Activated naive CD8-positive, alpha-beta T cell treated with anti-CD3 and anti-CD28 coated beads, Interleukin-2, amount 50 U/mL, for 24 hours (primary cell): ENCODE results near the gene CYP27A1.

Source experiments
- ATAC-seq: fragments of 150-1000 bp; cut with Tn5 transposase; one replicate; pipeline ENCODE4 v1.10.0; 2021
- DNase-seq: peaks from one replicate; pipeline ENCODE4 v3.0.0; 2021
- H3K27ac Mint-ChIP-seq: one replicate; pipeline ENCODE4 v1.8.0; 2021; ENCODE audit warnings: mild to moderate bottlenecking, mixed read lengths
- H3K27me3 Mint-ChIP-seq: one replicate; pipeline ENCODE4 v1.8.0; 2021; ENCODE audit warnings: mixed read lengths
- H3K36me3 Mint-ChIP-seq: one replicate; pipeline ENCODE4 v1.8.0; 2021; ENCODE audit warnings: low read depth, mixed read lengths
- H3K4me1 Mint-ChIP-seq: one replicate; pipeline ENCODE4 v1.8.0; 2021; ENCODE audit warnings: mixed read lengths
- H3K4me3 Mint-ChIP-seq: one replicate; pipeline ENCODE4 v1.8.0; 2021; ENCODE audit warnings: mild to moderate bottlenecking, moderate library complexity, mixed read lengths
- H3K9me3 Mint-ChIP-seq: one replicate; pipeline ENCODE4 v1.8.0; 2021; ENCODE audit warnings: mixed read lengths

CYP27A1 gene

DNA sequence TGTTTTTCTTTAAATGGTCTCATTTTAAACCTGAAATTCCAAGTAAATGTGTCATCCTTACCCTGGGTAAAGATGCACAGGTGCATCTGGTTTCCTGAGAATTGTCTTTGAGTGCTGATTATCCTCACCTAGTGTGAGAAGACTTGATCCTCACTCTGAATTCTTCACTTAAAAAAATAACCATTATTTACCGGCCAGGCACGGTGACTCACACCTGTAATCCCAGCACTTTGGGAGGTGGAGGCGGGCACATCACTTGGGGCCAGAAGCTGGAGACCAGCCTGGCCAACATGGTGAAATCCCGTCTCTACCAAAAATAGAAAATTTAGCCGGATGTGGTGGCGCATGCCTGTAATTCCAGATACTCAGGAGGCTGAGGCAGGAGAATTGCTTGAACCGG, 67.8 kb downstream of the CYP27A1 start:
- H3K4me1 Mint-ChIP-seq, result peaks cover 2% of the 10 kb centered on the region
- ATAC-seq (no peak), DNase-seq (no peak)
- no peaks in the 10 kb centered on the region for H3K9me3 Mint-ChIP-seq
- H3K27ac Mint-ChIP-seq, result no peak overlapping the region
- H3K4me3 Mint-ChIP-seq, result no peak overlapping the region
- peaks cover 33% of the 10 kb centered on the region for H3K27me3 Mint-ChIP-seq
- no peaks in the 10 kb centered on the region for H3K36me3 Mint-ChIP-seq

DNA sequence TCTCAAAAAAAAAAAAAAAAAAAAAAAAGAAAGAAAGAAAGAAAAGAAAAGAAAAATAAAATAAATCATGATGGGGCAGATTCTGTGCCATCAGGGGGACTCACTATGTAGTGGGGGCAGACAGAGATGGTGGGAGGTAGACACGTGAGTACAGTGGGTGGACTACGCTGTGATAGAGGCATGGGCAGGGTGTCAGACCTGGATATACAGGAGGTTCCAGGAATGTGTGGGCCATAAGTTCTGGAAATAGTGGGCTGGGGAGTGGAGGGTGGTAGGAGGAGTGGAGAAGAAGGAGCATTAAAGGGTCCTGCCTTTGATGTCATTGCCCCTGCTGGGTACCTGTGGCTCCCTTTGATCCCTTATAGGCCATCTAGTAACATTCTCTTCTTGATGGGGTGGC, 68.8 kb downstream of the CYP27A1 start:
- Mint-ChIP-seq H3K9me3 (no peaks in the 10 kb centered on the region), H3K27ac (peak overlapping the region; percentile 49), H3K27me3 (peaks cover 42% of the 10 kb centered on the region), H3K36me3 (no peaks in the 10 kb centered on the region), H3K4me1 (peaks cover 2% of the 10 kb centered on the region), H3K4me3 (no peak overlapping the region)
- no peak for DNase-seq
- ATAC-seq, result no peak

DNA sequence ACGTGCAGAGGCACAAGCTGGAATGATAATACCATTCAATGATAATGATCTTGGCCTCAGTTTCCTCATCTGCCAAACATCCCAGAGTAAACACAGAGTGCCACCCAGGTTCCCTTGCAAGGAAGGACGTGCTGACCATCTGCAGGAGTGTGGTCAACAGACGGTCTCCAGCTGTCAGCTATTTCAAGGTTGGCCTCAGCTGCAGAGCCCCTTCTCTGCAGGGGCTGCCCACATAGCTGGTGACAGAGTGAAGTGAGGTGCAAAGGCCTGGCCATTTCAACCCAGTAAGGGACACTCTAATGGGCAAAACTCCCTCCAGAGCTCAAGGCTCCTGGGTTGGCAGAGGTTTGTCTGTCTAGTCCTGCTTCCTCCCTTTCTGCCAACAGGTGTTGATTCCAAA, 69.3 kb downstream of the CYP27A1 start:
- H3K36me3 Mint-ChIP-seq, result no peaks in the 10 kb centered on the region
- no peaks in the 10 kb centered on the region for H3K9me3 Mint-ChIP-seq
- peaks cover 47% of the 10 kb centered on the region for H3K27me3 Mint-ChIP-seq
- peaks cover 3% of the 10 kb centered on the region for H3K4me1 Mint-ChIP-seq
- H3K4me3 Mint-ChIP-seq, result no peak overlapping the region
- DNase-seq (no peak), ATAC-seq (no peak)
- no peak overlapping the region for H3K27ac Mint-ChIP-seq

GRCh38 chr2:218852911-218853667, 71.1 kb downstream of the CYP27A1 start:
- H3K4me1 Mint-ChIP-seq, result peaks cover 2% of the 10 kb centered on the region
- H3K9me3 Mint-ChIP-seq, result no peaks in the 10 kb centered on the region
- peaks cover 62% of the 10 kb centered on the region for H3K27me3 Mint-ChIP-seq
- peak; percentile 72 for DNase-seq
- ATAC-seq, result peak; percentile 61
- no peak overlapping the region for H3K27ac Mint-ChIP-seq
- no peaks in the 10 kb centered on the region for H3K36me3 Mint-ChIP-seq
- no peak overlapping the region for H3K4me3 Mint-ChIP-seq

GRCh38 chr2:218853766-218854165, 71.8 kb downstream of the CYP27A1 start:
- Mint-ChIP-seq H3K27me3 (peaks cover 69% of the 10 kb centered on the region), H3K4me3 (no peak overlapping the region), H3K27ac (no peak overlapping the region), H3K36me3 (no peaks in the 10 kb centered on the region), H3K9me3 (no peaks in the 10 kb centered on the region), H3K4me1 (peaks cover 2% of the 10 kb centered on the region)
- ATAC-seq, result no peak
- DNase-seq, result no peak

- DNase-seq (no peak), ATAC-seq (no peak)
- no peaks in the 10 kb centered on the region for H3K9me3 Mint-ChIP-seq
Observed at GRCh38 chr2:218854860-218855259, 72.9 kb downstream of the CYP27A1 start.

DNA sequence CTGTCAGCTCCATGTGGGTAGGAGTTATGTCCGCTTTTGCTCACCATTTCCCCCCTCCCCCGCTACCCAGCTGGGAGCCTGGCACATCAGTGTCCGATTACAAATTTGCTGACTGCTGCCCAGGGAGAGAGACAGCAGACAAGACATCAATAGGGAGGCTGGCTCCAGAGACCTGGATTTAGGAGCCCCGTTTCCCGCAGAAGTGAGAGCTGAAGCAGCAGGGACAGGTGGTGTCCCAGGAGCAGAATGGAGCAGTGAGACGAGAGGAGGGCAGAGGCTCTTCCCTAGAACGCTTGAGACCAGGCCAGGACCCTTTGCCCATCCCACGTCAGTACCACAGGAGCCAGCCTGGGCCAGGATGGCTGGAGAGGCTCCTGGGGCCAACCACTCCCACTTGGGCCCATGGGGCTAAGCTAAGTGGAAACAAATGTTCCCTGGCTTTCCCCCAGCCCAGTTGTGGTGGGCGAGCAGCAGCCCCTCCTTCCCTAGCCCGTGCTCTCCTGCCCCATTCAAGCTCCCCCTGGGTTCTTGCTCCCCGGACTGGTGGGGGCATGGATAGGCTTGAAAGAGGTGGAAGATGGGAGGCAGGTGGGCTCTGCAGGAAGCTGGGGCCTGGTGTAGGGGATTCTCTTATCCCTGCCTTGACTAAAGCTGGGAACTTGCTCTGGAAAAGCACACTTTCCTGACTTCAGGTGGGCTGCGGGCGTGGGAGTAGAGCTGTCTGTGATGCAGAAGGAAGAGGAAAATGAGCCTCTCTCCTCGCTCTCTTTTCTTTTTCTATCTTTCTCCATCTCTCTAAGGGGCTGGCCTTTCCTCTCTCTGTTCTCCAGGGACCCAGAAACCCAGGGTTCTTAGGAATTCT, 73.6 kb downstream of the CYP27A1 start:
- DNase-seq (no peak), ATAC-seq (no peak)
- no peak overlapping the region for H3K27ac Mint-ChIP-seq
- no peaks in the 10 kb centered on the region for H3K9me3 Mint-ChIP-seq
- H3K36me3 Mint-ChIP-seq, result no peaks in the 10 kb centered on the region
- no peak overlapping the region for H3K4me3 Mint-ChIP-seq
- peaks cover 76% of the 10 kb centered on the region for H3K27me3 Mint-ChIP-seq
- peaks cover 9% of the 10 kb centered on the region for H3K4me1 Mint-ChIP-seq

More at GRCh38 chr2:218854860-218855259, 72.9 kb downstream of the CYP27A1 start:
- H3K4me1 Mint-ChIP-seq, result peaks cover 4% of the 10 kb centered on the region
- no peak overlapping the region for H3K4me3 Mint-ChIP-seq
- peaks cover 74% of the 10 kb centered on the region for H3K27me3 Mint-ChIP-seq
- no peaks in the 10 kb centered on the region for H3K36me3 Mint-ChIP-seq
- no peak overlapping the region for H3K27ac Mint-ChIP-seq

GRCh38 chr2:218856167-218856895, 74.4 kb downstream of the CYP27A1 start:
- Mint-ChIP-seq H3K27me3 (peaks cover 78% of the 10 kb centered on the region), H3K9me3 (no peaks in the 10 kb centered on the region), H3K36me3 (no peaks in the 10 kb centered on the region), H3K4me3 (no peak overlapping the region), H3K27ac (no peak overlapping the region), H3K4me1 (peaks cover 15% of the 10 kb centered on the region)
- ATAC-seq, result no peak
- no peak for DNase-seq

DNA sequence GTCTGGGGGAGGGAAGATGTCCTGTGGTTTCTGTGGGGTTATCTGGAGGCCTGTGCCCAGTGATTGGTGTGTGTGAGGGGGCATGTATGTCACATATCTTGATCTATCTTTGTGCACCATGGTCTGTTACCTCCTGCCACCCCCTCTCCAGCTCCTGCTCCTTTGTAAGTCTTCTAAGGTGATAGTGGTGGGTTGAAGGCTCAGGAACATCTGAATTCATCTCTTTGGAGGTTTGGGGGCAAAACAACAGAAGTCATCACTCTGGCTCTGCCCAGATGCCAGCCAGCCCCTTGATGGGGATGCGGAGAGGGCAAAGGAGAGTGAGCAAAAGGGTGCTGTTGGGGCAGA, 74.9 kb downstream of the CYP27A1 start:
- H3K36me3 Mint-ChIP-seq, result no peaks in the 10 kb centered on the region
- no peaks in the 10 kb centered on the region for H3K9me3 Mint-ChIP-seq
- peaks cover 15% of the 10 kb centered on the region for H3K4me1 Mint-ChIP-seq
- DNase-seq (no peak), ATAC-seq (no peak)
- no peak overlapping the region for H3K4me3 Mint-ChIP-seq
- H3K27ac Mint-ChIP-seq, result no peak overlapping the region
- H3K27me3 Mint-ChIP-seq, result peaks cover 82% of the 10 kb centered on the region

DNA sequence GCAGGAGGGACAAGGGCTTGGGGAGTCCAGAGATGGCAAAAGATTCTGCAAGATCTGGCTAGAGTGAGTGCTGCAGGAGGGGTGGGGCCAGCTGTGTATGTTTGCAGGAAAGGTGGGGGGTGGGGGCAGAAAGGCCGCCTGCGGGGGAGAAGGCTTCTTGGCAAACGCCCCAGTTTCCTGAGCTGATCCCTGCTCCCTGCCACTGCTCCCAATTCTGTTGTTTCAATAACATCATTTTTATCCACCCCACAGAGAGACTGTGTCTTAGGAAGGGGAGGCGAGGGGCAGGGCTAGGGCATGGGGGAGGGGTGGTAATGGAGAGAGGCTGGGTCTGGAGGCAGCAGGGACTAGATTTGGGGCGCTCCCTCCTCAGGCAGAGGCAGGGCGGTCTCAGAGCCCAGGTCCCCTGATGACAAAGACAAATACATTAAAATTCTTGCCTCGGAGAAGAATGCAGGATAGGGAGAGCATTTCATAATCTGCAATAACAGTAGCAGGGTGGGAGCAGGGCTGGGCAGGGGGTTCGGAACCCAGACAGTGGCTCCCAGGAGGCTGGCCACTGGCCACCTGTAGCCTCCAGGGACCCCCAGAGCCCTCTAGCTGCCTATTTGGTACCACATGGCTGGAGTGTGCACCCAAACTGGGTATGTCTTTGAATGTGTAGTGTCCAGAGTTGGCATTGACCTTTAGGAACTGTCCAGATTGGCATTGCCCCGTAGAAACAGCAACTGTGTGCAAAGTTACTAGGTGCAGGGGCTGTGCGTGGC, 75.6 kb downstream of the CYP27A1 start:
- DNase-seq (no peak), ATAC-seq (no peak)
- H3K4me1 Mint-ChIP-seq, result peaks cover 15% of the 10 kb centered on the region
- H3K36me3 Mint-ChIP-seq, result no peaks in the 10 kb centered on the region
- no peak overlapping the region for H3K4me3 Mint-ChIP-seq
- H3K27me3 Mint-ChIP-seq, result peaks cover 88% of the 10 kb centered on the region
- H3K27ac Mint-ChIP-seq, result no peak overlapping the region
- H3K9me3 Mint-ChIP-seq, result no peaks in the 10 kb centered on the region

DNA sequence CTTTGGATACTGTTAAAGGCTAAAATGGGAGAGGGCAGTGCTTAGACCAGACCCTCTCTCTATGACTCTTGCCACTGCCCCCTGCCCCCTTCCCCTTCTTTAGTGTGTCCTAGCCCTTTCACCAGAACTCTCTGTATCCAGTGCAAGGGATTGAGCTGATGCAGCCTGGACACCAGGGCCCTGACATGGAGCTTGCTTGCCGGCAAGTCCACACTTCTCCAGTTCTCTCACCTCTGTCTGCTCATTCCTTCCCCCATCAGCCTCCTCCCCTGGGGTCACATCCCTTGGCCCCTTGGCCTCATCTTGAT, 76.1 kb downstream of the CYP27A1 start:
- H3K27ac Mint-ChIP-seq, result no peak overlapping the region
- DNase-seq, result no peak
- no peak for ATAC-seq
- H3K9me3 Mint-ChIP-seq, result no peaks in the 10 kb centered on the region
- H3K36me3 Mint-ChIP-seq, result no peaks in the 10 kb centered on the region
- no peak overlapping the region for H3K4me3 Mint-ChIP-seq
- H3K27me3 Mint-ChIP-seq, result peaks cover 89% of the 10 kb centered on the region
- peaks cover 15% of the 10 kb centered on the region for H3K4me1 Mint-ChIP-seq

GRCh38 chr2:218858671-218859555, 77.0 kb downstream of the CYP27A1 start:
- Mint-ChIP-seq H3K4me1 (peaks cover 15% of the 10 kb centered on the region), H3K4me3 (peak overlapping the region; percentile 29), H3K9me3 (no peaks in the 10 kb centered on the region), H3K27ac (no peak overlapping the region), H3K27me3 (peaks cover 89% of the 10 kb centered on the region), H3K36me3 (no peaks in the 10 kb centered on the region)
- DNase-seq (no peak), ATAC-seq (no peak)

DNA sequence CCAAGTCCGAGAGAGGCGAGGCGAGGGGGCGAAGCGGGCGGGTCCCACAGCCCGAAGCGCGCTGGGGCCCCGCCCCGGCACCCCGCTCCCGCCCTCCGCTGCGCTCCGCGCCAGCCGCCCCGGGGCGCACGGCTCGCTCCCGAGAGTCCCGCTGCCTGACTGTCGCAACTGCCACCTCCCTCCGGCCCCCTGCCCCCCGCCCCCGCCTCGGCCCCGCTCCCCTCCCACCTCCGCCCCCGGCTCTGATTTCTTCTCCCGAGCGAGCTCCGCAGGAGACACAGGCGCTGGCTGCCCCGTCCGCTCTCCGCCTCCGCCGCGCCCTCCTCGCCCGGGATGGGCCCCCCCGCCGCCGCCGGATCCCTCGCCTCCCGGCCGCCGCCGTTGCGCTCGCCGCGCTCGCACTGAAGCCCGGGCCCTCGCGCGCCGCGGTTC, 77.6 kb downstream of the CYP27A1 start, which contains the start of gene WNT6:
WNT6 (plus strand) TSS at position 250 of the 432 bp plus-strand sequence. CDS start 233 bp downstream, outside the sequence.
- H3K9me3 Mint-ChIP-seq, result no peaks in the 10 kb centered on the region
- no peak for DNase-seq
- peaks cover 85% of the 10 kb centered on the region for H3K27me3 Mint-ChIP-seq
- H3K36me3 Mint-ChIP-seq, result no peaks in the 10 kb centered on the region
- no peak for ATAC-seq
- H3K27ac Mint-ChIP-seq, result no peak within 1 kb of the TSS
- peak within 1 kb of the TSS; percentile 29 for H3K4me3 Mint-ChIP-seq
- peaks cover 15% of the 10 kb centered on the region for H3K4me1 Mint-ChIP-seq
